GM12801 (cell line): ENCODE measurements around the gene TENM4.

Source experiments
- CTCF ChIP-seq: IDR thresholded peaks from one replicate; pipeline ENCODE4 v1.5.1; 2011; ENCODE audit warnings: control low read depth; ENCODE audit not compliant: insufficient read length; ENCODE audit errors: extremely low read depth

Gene TENM4

GRCh38 chr11:79412761-79413160 is 28.1 kb downstream of the TENM4 start:
- no peak for TF ChIP-seq CTCF

DNA sequence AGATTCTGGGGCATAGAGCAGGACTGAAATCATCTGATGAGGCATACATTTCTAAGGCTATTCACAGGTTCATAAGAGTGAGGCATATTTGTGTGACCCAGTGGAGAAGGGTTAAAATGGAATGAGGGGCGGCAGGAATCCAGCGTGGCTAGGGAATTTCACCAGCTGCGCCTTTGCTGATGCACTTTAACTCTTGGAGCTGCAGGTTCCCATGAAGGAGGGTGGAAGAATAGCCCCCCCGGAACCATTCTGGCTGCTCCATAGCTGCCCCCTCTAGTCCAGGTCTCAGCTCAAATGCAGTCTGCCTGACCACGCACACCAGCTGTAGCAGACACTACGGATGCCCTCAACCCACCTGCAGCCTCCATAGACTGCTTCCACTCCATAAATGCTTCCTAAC is 31.5 kb downstream of the TENM4 start:
- no peak for TF ChIP-seq CTCF

DNA sequence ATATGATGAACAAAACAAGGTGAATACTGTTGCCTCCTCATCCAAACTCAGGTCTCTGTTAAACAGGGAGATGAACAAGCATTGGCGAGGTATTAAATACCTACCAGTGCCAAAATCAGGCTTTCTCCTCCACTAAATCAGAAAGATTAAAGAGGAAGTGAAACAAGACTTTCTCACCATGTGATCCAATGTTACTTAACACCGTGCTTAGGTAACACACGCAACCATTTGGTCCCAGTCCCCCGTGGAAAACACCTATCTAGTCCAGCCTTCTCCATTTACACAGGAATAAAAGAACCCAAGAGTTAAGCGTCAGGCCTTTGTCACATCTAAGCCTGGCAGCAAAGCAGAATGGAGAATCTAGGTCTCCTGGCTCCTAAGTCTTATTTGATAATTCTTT is 34.5 kb downstream of the TENM4 start:
- TF ChIP-seq CTCF = no peak

DNA sequence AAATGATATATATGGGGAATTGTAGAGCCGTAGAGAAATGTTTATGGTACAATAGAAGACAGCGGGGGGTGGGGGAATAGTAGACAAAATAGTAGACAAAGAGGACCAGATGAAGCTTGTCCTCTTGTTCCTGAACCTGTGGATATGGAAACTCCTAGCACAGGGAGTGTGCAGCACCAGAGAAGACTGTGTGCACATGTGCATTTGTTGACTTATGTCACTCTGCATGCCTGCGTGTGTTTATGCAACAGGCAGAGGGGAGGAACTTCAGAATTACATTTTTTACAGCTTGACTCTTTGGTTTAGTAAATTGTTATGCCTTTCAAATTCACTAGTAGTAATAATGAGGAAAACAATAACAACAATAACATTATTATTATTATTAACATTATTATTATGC is 36.0 kb downstream of the TENM4 start:
- no peak for TF ChIP-seq CTCF

GRCh38 chr11:79404325-79404724 is 36.5 kb downstream of the TENM4 start:
- no peak for TF ChIP-seq CTCF

GRCh38 chr11:79403839-79404238 is 37.0 kb downstream of the TENM4 start:
- no peak for TF ChIP-seq CTCF

DNA sequence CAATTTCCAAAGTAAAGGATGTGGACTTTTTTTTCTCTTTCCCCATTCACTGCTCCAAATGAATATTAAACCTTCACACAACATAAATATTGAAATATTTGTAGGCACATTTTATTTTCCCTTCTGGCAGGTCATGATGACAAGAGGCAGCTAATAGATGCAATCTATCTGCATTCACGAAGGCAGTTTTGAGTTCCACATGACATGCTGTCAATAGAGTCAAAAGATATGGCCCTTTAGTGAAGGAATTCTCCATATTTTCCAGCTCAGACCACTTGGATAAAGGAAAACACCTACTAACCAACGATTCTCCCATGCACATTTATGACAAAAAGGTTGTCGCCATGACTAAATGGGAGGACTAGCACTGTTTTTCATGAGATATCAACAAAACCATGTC is 37.9 kb downstream of the TENM4 start:
- TF ChIP-seq CTCF = no peak

DNA sequence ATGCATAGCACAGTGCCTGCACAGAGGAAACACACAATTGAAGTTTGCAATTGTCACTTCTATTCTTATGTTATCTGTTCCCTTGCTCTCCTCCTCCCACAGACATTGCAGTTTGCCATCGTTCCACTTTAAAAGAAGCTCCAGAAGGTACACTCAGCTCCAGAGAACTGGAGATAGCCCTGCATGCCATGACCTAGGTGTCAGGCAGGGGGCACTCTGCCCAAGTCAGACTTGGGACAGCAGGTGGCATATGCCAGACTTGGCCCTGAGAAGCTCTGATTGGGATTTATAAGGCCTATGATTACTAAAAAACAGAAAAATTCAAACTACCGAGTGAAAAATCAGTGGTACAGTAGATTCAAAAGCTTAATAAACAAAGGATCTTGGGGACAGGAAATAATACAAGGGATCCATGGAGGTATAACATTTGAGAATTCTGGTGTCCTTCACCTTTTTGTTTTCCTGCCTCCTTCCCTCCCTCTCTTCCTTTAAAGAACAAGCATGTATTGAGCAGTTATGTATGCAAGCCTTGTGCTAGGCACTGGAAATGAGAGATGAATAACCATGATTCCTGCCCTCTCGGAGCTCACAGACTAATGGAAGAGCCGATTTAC is 40.0 kb downstream of the TENM4 start:
- no peak for TF ChIP-seq CTCF
